Neuron (in vitro differentiated cells): ENCODE results near the gene NTNG2.
A peak's percentile ranks its signal among the peaks of the same experiment; 100 is the strongest.

Experiments
- H2AFZ ChIP-seq: one replicate; pipeline ENCODE4 v1.6.1; 2013; ENCODE audit warnings: low read depth, mild to moderate bottlenecking, inconsistent platforms, low read length, moderate library complexity
- H3K27me3 ChIP-seq: one replicate; pipeline ENCODE4 v1.6.1; 2013; ENCODE audit warnings: low read length; ENCODE audit not compliant: insufficient read depth
- H3K36me3 ChIP-seq: one replicate; pipeline ENCODE4 v1.6.1; 2013; ENCODE audit warnings: low read length; ENCODE audit not compliant: insufficient read depth
- H3K4me1 ChIP-seq: one replicate; pipeline ENCODE4 v1.6.1; 2013; ENCODE audit warnings: low read length; ENCODE audit not compliant: insufficient read depth
- H3K4me3 ChIP-seq: 2 replicates; pipeline ENCODE4 v1.5.1; 2013; ENCODE audit warnings: mild to moderate bottlenecking, low read length, moderate library complexity
- H3K9me3 ChIP-seq: one replicate; pipeline ENCODE4 v1.6.1; 2013; ENCODE audit warnings: low read length

Gene NTNG2

GRCh38 chr9:132136151-132136780 is 25.6 kb upstream of the NTNG2 start:
- H3K4me3 ChIP-seq, result no peak overlapping the region
- H3K27me3 ChIP-seq, result peaks cover 5% of the 10 kb centered on the region

GRCh38 chr9:132141344-132141947 is 20.4 kb upstream of the NTNG2 start:
- H3K4me1 ChIP-seq, result peaks cover 20% of the 10 kb centered on the region
- no peaks in the 10 kb centered on the region for H3K9me3 ChIP-seq
- no peaks in the 10 kb centered on the region for H3K36me3 ChIP-seq
- H3K27me3 ChIP-seq, result no peaks in the 10 kb centered on the region
- peak overlapping the region; percentile 94 for H2AFZ ChIP-seq
- peak overlapping the region; percentile 49 for H3K4me3 ChIP-seq

More at GRCh38 chr9:132136151-132136780, 25.6 kb upstream of the NTNG2 start:
- H2AFZ ChIP-seq, result no peak overlapping the region
- H3K36me3 ChIP-seq, result no peaks in the 10 kb centered on the region
- peaks cover 19% of the 10 kb centered on the region for H3K4me1 ChIP-seq
- H3K9me3 ChIP-seq, result no peaks in the 10 kb centered on the region

GRCh38 chr9:132141948-132142594 is 19.8 kb upstream of the NTNG2 start:
- peaks cover 16% of the 10 kb centered on the region for H3K4me1 ChIP-seq
- H3K27me3 ChIP-seq, result no peaks in the 10 kb centered on the region
- H3K36me3 ChIP-seq, result no peaks in the 10 kb centered on the region
- H3K4me3 ChIP-seq, result peak overlapping the region; percentile 49
- H2AFZ ChIP-seq, result peak overlapping the region; percentile 94
- H3K9me3 ChIP-seq, result no peaks in the 10 kb centered on the region

GRCh38 chr9:132142924-132143323 is 18.9 kb upstream of the NTNG2 start:
- peaks cover 16% of the 10 kb centered on the region for H3K4me1 ChIP-seq
- no peak overlapping the region for H3K4me3 ChIP-seq
- no peaks in the 10 kb centered on the region for H3K27me3 ChIP-seq
- no peak overlapping the region for H2AFZ ChIP-seq
- H3K36me3 ChIP-seq, result no peaks in the 10 kb centered on the region
- H3K9me3 ChIP-seq, result no peaks in the 10 kb centered on the region

GRCh38 chr9:132143359-132143758 is 18.5 kb upstream of the NTNG2 start:
- no peaks in the 10 kb centered on the region for H3K9me3 ChIP-seq
- H3K4me1 ChIP-seq, result peaks cover 16% of the 10 kb centered on the region
- no peaks in the 10 kb centered on the region for H3K36me3 ChIP-seq
- H3K27me3 ChIP-seq, result peaks cover 3% of the 10 kb centered on the region
- H2AFZ ChIP-seq, result no peak overlapping the region
- H3K4me3 ChIP-seq, result no peak overlapping the region

GRCh38 chr9:132144708-132145365 is 17.0 kb upstream of the NTNG2 start:
- H2AFZ ChIP-seq, result no peak overlapping the region
- H3K9me3 ChIP-seq, result no peaks in the 10 kb centered on the region
- no peaks in the 10 kb centered on the region for H3K36me3 ChIP-seq
- H3K27me3 ChIP-seq, result peaks cover 10% of the 10 kb centered on the region
- H3K4me1 ChIP-seq, result peaks cover 13% of the 10 kb centered on the region
- no peak overlapping the region for H3K4me3 ChIP-seq

- Histone ChIP-seq H3K9me3 (no peaks in the 10 kb centered on the region), H3K4me3 (no peak overlapping the region), H2AFZ (no peak overlapping the region), H3K4me1 (peaks cover 8% of the 10 kb centered on the region), H3K27me3 (peaks cover 11% of the 10 kb centered on the region), H3K36me3 (no peaks in the 10 kb centered on the region)
Observed at GRCh38 chr9:132146039-132146438, 15.8 kb upstream of the NTNG2 start.

GRCh38 chr9:132146575-132146974 is 15.3 kb upstream of the NTNG2 start:
- H3K27me3 ChIP-seq, result peaks cover 11% of the 10 kb centered on the region
- no peak overlapping the region for H3K4me3 ChIP-seq
- peaks cover 2% of the 10 kb centered on the region for H3K4me1 ChIP-seq
- no peaks in the 10 kb centered on the region for H3K36me3 ChIP-seq
- H3K9me3 ChIP-seq, result no peaks in the 10 kb centered on the region
- no peak overlapping the region for H2AFZ ChIP-seq

- Histone ChIP-seq H3K4me1 (no peaks in the 10 kb centered on the region), H3K9me3 (no peaks in the 10 kb centered on the region), H3K4me3 (no peak overlapping the region), H2AFZ (no peak overlapping the region), H3K36me3 (no peaks in the 10 kb centered on the region), H3K27me3 (peaks cover 15% of the 10 kb centered on the region)
Observed at GRCh38 chr9:132147331-132147730, 14.5 kb upstream of the NTNG2 start.

- peaks cover 19% of the 10 kb centered on the region for H3K27me3 ChIP-seq
- H2AFZ ChIP-seq, result no peak overlapping the region
- no peaks in the 10 kb centered on the region for H3K36me3 ChIP-seq
- no peaks in the 10 kb centered on the region for H3K9me3 ChIP-seq
- no peak overlapping the region for H3K4me3 ChIP-seq
- no peaks in the 10 kb centered on the region for H3K4me1 ChIP-seq
Observed at GRCh38 chr9:132147839-132148238, 14.0 kb upstream of the NTNG2 start.

GRCh38 chr9:132150256-132150655 is 11.6 kb upstream of the NTNG2 start:
- H3K27me3 ChIP-seq, result peaks cover 32% of the 10 kb centered on the region
- no peaks in the 10 kb centered on the region for H3K9me3 ChIP-seq
- no peaks in the 10 kb centered on the region for H3K36me3 ChIP-seq
- no peak overlapping the region for H3K4me3 ChIP-seq
- H3K4me1 ChIP-seq, result no peaks in the 10 kb centered on the region
- H2AFZ ChIP-seq, result no peak overlapping the region

GRCh38 chr9:132151118-132151517 is 10.7 kb upstream of the NTNG2 start:
- no peak overlapping the region for H3K4me3 ChIP-seq
- H3K36me3 ChIP-seq, result no peaks in the 10 kb centered on the region
- H2AFZ ChIP-seq, result no peak overlapping the region
- H3K4me1 ChIP-seq, result no peaks in the 10 kb centered on the region
- peaks cover 41% of the 10 kb centered on the region for H3K27me3 ChIP-seq
- no peaks in the 10 kb centered on the region for H3K9me3 ChIP-seq

- H2AFZ ChIP-seq, result no peak overlapping the region
- no peaks in the 10 kb centered on the region for H3K4me1 ChIP-seq
- no peaks in the 10 kb centered on the region for H3K9me3 ChIP-seq
- H3K27me3 ChIP-seq, result peaks cover 47% of the 10 kb centered on the region
- H3K36me3 ChIP-seq, result no peaks in the 10 kb centered on the region
- no peak overlapping the region for H3K4me3 ChIP-seq
Observed at GRCh38 chr9:132152231-132152630, 9.6 kb upstream of the NTNG2 start.
